NT2/D1 (cell line): ENCODE data around the gene RHO.
"Not testable (repeated sequence)": the region's sequence is repeated elsewhere in the genome, so short reads cannot be mapped to it uniquely, and the experiment has no call there.

ENCODE experiments used
- SUZ12 ChIP-seq: IDR thresholded peaks from 2 replicates; pipeline ENCODE4 v1.6.1; 2011; ENCODE audit not compliant: insufficient read length, insufficient read depth; ENCODE audit errors: extremely low read depth
- YY1 ChIP-seq: IDR thresholded peaks from 2 replicates; pipeline ENCODE4 v1.6.1; 2011; ENCODE audit not compliant: insufficient read length, insufficient read depth
- ZNF274 ChIP-seq: IDR thresholded peaks from 2 replicates; pipeline ENCODE4 v1.6.1; 2011; ENCODE audit warnings: mild to moderate bottlenecking, low read depth, low read length

DNA sequence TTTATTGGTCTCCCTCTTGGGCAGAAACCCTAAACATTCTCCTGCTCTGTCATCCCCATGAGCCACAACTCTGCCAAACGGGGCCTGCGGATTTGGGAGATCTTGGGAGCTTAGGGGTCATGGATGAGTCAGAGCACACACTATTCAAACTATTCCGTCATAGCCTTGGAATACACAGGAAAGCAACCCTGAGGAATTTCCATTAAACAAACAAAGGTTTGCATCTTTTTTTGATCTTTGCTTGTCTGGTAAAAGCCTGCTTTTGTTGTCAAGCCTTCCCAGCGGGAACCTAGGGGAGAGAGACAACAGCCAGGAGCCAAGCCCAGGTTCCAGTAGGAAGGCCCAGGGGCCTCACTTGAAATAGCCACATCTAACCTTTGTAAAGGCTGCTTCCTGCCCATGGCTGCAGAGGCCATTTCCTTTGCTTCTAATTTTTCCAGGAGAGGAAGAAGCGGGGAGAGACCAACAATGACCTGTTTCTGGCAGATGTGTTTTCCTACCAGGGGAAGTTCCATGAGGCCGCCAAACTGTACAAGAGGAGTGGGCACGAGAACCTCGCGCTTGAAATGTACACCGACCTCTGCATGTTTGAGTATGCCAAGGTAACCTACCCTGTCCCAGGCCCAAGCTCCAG lies 33.3 kb upstream of the RHO start:
- not testable (repeated sequence) for TF ChIP-seq ZNF274, SUZ12, YY1
